ENCODE results near the gene TEDC2.

DNA sequence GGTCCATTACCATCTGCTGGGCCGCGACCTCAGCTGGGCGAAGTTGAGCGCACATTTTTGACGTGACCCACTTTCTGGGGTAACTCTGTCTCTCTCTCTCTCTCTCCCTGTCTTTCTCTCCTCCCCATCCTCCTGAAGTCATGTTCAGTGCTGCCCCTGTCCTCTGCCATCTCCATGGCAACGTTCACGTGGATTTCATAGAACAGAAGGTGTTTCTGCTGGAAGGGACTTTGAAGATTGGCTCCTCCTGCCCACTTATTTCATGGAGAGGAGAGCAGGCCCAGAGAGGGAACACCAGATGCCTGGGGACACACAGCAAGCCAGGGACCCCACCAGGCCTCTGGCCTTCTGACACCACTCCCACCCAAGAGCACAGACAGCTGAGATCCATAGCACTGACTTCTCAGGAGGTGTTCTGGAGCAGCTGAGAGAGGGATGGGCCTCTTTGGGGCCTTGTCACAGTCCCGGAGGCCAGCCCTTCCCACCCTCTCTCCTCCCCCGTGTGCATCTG is 34.8 kb upstream of the TEDC2 start:
- TF ChIP-seq, protein P1, sequence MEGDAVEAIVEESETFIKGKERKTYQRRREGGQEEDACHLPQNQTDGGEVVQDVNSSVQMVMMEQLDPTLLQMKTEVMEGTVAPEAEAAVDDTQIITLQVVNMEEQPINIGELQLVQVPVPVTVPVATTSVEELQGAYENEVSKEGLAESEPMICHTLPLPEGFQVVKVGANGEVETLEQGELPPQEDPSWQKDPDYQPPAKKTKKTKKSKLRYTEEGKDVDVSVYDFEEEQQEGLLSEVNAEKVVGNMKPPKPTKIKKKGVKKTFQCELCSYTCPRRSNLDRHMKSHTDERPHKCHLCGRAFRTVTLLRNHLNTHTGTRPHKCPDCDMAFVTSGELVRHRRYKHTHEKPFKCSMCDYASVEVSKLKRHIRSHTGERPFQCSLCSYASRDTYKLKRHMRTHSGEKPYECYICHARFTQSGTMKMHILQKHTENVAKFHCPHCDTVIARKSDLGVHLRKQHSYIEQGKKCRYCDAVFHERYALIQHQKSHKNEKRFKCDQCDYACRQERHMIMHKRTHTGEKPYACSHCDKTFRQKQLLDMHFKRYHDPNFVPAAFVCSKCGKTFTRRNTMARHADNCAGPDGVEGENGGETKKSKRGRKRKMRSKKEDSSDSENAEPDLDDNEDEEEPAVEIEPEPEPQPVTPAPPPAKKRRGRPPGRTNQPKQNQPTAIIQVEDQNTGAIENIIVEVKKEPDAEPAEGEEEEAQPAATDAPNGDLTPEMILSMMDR (conservative IDR thresholded peaks at IDR 0.05; ENCODE audit: low read depth, low read length): no peak
- no peak for TF ChIP-seq EZH2 (IDR thresholded peaks at IDR 0.05; ENCODE audit: borderline replicate concordance, low read depth, low read length, poor library complexity, severe bottlenecking)
